Neural cell (in vitro differentiated cells): Measurements from ENCODE around the gene LYPLA2. TPM values are rescaled to one million over a fixed set of nuclear protein-coding genes. Genes with fewer than 3 reads are reported as not detected.

Experiments
- H2AFZ ChIP-seq: fragments of 200-600, 300-800 bp; sonication (generic), shearing (Covaris generic); 2 replicates; pipeline ENCODE4 v1.6.0; 2014; ENCODE audit warnings: low read depth, mild to moderate bottlenecking, antibody characterized with exemption, low read length, moderate library complexity
- H3F3A ChIP-seq: fragments of 200-600 bp; shearing (Covaris generic); 2 replicates; pipeline ENCODE4 v1.6.1; 2016; ENCODE audit warnings: mild to moderate bottlenecking, moderate library complexity, mixed read lengths, antibody characterized with exemption, low read length; ENCODE audit not compliant: insufficient read depth, poor library complexity, severe bottlenecking
- H3K27ac ChIP-seq: fragments of 200-600, 300-800 bp; sonication (generic), shearing (Covaris generic); 2 replicates; pipeline ENCODE4 v1.5.1; 2014; ENCODE audit warnings: mild to moderate bottlenecking, low read length, moderate library complexity
- H3K27me3 ChIP-seq: fragments of 300-800, 200-600 bp; sonication (generic), shearing (Covaris generic); 2 replicates; pipeline ENCODE4 v1.6.0; 2014; ENCODE audit warnings: mild to moderate bottlenecking, low read depth, low read length, moderate library complexity; ENCODE audit not compliant: insufficient read depth
- H3K36me3 ChIP-seq: fragments of 300-800, 200-600 bp; sonication (generic), shearing (Covaris generic); 2 replicates; pipeline ENCODE4 v1.5.1; 2014; ENCODE audit warnings: mild to moderate bottlenecking, antibody characterized with exemption, low read length, moderate library complexity; ENCODE audit not compliant: insufficient read depth
- H3K4me2 ChIP-seq: fragments of 300-800, 200-600 bp; sonication (generic), shearing (Covaris generic); 2 replicates; pipeline ENCODE4 v1.6.0; 2014; ENCODE audit warnings: mild to moderate bottlenecking, low read length
- H3K4me3 ChIP-seq: fragments of 300-800, 200-600 bp; sonication (generic), shearing (Covaris generic); 2 replicates; pipeline ENCODE4 v1.5.1; 2014; ENCODE audit warnings: mild to moderate bottlenecking, low read length, moderate library complexity
- H3K79me2 ChIP-seq: fragments of 200-600 bp; shearing (Covaris generic); replicated peaks from 2 replicates; pipeline ENCODE4 v1.6.0; 2014; ENCODE audit warnings: mild to moderate bottlenecking, low read length, moderate library complexity; ENCODE audit not compliant: insufficient read depth
- H3K9ac ChIP-seq: fragments of 300-800, 200-600 bp; sonication (generic), shearing (Covaris generic); 2 replicates; pipeline ENCODE4 v1.6.1; 2016; ENCODE audit warnings: mild to moderate bottlenecking, low read length, mixed read lengths
- H3K9me2 ChIP-seq: fragments of 200-600 bp; shearing (Covaris generic); 2 replicates; pipeline ENCODE4 v1.6.1; 2016; ENCODE audit warnings: mild to moderate bottlenecking, low read length, mixed read lengths; ENCODE audit not compliant: insufficient read depth
- H3K9me3 ChIP-seq: fragments of 200-600, 300-800 bp; sonication (generic), shearing (Covaris generic); 2 replicates; pipeline ENCODE4 v1.6.1; 2016; ENCODE audit warnings: mild to moderate bottlenecking, mixed run types, low read length, moderate library complexity, mixed read lengths
- H4K20me1 ChIP-seq: fragments of 200-600 bp; shearing (Covaris generic); 2 replicates; pipeline ENCODE4 v1.6.1; 2016; ENCODE audit warnings: mild to moderate bottlenecking, mixed run types; ENCODE audit not compliant: insufficient read depth
- EP300 ChIP-seq: fragments of 450-650 bp; conservative IDR thresholded peaks from 2 replicates; pipeline ENCODE4 v1.6.1; 2014; ENCODE audit warnings: antibody characterized with exemption, mild to moderate bottlenecking, moderate library complexity; ENCODE audit not compliant: poor library complexity, severe bottlenecking
- EZH2 ChIP-seq: fragments of 200-600, 300-800 bp; shearing (Covaris generic), sonication (generic); IDR thresholded peaks from 2 replicates; pipeline ENCODE4 v1.6.1; 2014; ENCODE audit warnings: antibody characterized with exemption, low read length, borderline replicate concordance, mild to moderate bottlenecking; ENCODE audit not compliant: insufficient read depth, poor library complexity, severe bottlenecking
- MXI1 ChIP-seq: fragments of 450-650 bp; conservative IDR thresholded peaks from 2 replicates; pipeline ENCODE4 v1.6.1; 2014; ENCODE audit warnings: antibody characterized with exemption, mild to moderate bottlenecking; ENCODE audit not compliant: poor library complexity, severe bottlenecking
- POLR2AphosphoS5 ChIP-seq: IDR thresholded peaks from 2 replicates; pipeline ENCODE4 v1.6.1; 2012
- RAD21 ChIP-seq: fragments of 450-650 bp; conservative IDR thresholded peaks from 2 replicates; pipeline ENCODE4 v1.6.1; 2014; ENCODE audit warnings: antibody characterized with exemption, mild to moderate bottlenecking, moderate library complexity
- SMC3 ChIP-seq: fragments of 450-650 bp; conservative IDR thresholded peaks from 2 replicates; pipeline ENCODE4 v1.6.1; 2014; ENCODE audit warnings: antibody characterized with exemption, mild to moderate bottlenecking, moderate library complexity; ENCODE audit not compliant: poor library complexity
- TAF1 ChIP-seq: IDR thresholded peaks from 2 replicates; pipeline ENCODE4 v1.6.1; 2012; ENCODE audit warnings: low read depth
- polyA minus RNA-seq: library from RNA; depleted of rRNA, polyadenylated mRNA; stranded (reverse); fragments of >200 nt; gene quantifications from 2 replicates; pipeline ENCODE4 v1.2.3, GENCODE V29; 2014
- polyA plus RNA-seq: library from polyadenylated mRNA; depleted of rRNA; stranded (reverse); fragments of >200 nt; gene quantifications from 2 replicates; pipeline ENCODE4 v1.2.3, GENCODE V29; 2014
- TF ChIP-seq, protein P1 (sequence below): fragments of 450-650 bp; IDR thresholded peaks from 2 replicates; pipeline ENCODE4 v1.5.1; 2014; ENCODE audit warnings: antibody characterized with exemption, mild to moderate bottlenecking, moderate library complexity; ENCODE audit not compliant: poor library complexity, severe bottlenecking
- TF ChIP-seq, protein P2 (sequence below): IDR thresholded peaks from 2 replicates; pipeline ENCODE4 v1.6.1; 2012; ENCODE audit warnings: borderline replicate concordance

Gene LYPLA2
- polyA plus RNA-seq (107 and 119 TPM in 2 replicates), polyA minus RNA-seq (51.4 and 71.1 TPM in 2 replicates)

DNA sequence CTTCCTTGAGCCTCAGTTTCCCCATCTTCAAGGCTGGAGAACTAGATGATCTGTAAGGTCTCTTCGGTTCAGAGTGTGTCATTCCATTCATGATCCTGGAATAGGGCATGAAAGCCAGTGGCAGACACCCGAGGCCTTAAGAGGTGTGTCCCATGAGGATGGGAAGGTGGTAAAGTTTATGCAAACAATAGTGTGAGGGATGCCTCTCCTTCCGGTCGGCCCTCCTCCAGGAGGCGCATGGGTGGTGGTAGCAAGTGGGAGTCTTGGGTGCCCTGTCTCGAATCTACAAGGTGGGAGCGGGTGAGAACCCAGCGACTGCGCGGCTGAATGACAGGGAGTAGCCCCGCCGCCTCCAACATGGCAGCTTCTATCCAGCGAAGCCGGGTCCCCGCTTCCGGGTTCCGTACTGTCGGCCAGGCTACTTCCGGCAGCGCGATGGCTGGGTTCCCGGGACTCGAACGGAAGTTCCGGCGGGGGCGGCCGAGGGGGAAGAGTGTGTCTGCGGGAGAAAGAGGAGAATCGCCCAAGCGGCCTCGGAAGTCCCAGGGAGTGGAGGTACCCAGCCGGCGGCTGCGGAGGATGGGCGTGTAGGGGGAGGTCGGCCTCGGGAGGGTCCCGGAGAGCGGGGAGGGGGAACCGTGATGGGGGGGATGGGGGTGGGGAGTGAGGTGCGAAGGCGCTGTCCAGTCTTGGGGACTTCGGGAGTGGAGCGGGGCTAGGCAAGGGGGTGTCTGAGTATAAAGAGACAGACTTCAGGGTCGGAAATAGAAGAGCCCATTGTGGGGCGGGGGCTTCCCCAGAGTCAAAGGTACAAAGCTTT is at the start of gene LYPLA2:
Gene LYPLA2 (plus strand): TSS at position 450 of the 820 bp plus-strand sequence. CDS start 1,538 bp downstream, outside the sequence.
- Histone ChIP-seq H3F3A (no peaks in the 10 kb centered on the region), H3K27me3 (no peaks in the 10 kb centered on the region), H3K4me3 (peak within 1 kb of the TSS; percentile 77), H3K4me2 (peak within 1 kb of the TSS; percentile 88), H3K9me2 (no peaks in the 10 kb centered on the region), H2AFZ (peak within 1 kb of the TSS; percentile 89), H3K36me3 (no peaks in the 10 kb centered on the region), H3K27ac (peak within 1 kb of the TSS; percentile 69), H3K79me2 (peaks cover 18% of the 10 kb centered on the region), H3K9me3 (no peaks in the 10 kb centered on the region), H4K20me1 (no peaks in the 10 kb centered on the region), H3K9ac (peak within 1 kb of the TSS; percentile 83)
- TF ChIP-seq, protein P1, sequence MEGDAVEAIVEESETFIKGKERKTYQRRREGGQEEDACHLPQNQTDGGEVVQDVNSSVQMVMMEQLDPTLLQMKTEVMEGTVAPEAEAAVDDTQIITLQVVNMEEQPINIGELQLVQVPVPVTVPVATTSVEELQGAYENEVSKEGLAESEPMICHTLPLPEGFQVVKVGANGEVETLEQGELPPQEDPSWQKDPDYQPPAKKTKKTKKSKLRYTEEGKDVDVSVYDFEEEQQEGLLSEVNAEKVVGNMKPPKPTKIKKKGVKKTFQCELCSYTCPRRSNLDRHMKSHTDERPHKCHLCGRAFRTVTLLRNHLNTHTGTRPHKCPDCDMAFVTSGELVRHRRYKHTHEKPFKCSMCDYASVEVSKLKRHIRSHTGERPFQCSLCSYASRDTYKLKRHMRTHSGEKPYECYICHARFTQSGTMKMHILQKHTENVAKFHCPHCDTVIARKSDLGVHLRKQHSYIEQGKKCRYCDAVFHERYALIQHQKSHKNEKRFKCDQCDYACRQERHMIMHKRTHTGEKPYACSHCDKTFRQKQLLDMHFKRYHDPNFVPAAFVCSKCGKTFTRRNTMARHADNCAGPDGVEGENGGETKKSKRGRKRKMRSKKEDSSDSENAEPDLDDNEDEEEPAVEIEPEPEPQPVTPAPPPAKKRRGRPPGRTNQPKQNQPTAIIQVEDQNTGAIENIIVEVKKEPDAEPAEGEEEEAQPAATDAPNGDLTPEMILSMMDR: peak; percentile 38
- TF ChIP-seq POLR2AphosphoS5 (no peak), EZH2 (no peak), EP300 (peak; percentile 35), SMC3 (peak; percentile 30), TAF1 (peak; percentile 46), MXI1 (peak; percentile 79), RAD21 (no peak)
- TF ChIP-seq, protein P2, sequence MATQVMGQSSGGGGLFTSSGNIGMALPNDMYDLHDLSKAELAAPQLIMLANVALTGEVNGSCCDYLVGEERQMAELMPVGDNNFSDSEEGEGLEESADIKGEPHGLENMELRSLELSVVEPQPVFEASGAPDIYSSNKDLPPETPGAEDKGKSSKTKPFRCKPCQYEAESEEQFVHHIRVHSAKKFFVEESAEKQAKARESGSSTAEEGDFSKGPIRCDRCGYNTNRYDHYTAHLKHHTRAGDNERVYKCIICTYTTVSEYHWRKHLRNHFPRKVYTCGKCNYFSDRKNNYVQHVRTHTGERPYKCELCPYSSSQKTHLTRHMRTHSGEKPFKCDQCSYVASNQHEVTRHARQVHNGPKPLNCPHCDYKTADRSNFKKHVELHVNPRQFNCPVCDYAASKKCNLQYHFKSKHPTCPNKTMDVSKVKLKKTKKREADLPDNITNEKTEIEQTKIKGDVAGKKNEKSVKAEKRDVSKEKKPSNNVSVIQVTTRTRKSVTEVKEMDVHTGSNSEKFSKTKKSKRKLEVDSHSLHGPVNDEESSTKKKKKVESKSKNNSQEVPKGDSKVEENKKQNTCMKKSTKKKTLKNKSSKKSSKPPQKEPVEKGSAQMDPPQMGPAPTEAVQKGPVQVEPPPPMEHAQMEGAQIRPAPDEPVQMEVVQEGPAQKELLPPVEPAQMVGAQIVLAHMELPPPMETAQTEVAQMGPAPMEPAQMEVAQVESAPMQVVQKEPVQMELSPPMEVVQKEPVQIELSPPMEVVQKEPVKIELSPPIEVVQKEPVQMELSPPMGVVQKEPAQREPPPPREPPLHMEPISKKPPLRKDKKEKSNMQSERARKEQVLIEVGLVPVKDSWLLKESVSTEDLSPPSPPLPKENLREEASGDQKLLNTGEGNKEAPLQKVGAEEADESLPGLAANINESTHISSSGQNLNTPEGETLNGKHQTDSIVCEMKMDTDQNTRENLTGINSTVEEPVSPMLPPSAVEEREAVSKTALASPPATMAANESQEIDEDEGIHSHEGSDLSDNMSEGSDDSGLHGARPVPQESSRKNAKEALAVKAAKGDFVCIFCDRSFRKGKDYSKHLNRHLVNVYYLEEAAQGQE: no peak

DNA sequence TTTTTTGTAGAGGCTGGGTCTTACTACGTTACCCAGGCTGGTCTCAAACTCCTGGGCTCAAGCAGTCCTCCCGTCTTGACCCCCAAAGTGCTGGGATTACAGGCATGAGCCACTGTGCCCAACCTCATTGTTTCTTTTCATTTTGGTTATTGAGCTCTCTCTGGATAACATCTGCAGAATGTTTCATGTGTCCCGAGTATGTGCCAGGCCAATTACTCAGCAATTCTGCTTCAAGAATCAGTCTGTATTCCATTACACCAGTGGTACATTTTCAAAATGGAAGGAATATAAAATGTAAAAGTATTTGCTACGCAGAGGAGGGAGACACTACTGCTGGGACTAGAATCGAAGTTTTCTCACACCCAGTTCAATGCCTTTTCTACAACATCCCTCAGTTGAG is 49.3 kb upstream of the LYPLA2 start:
- H3K79me2 ChIP-seq: peaks cover 21% of the 10 kb centered on the region
- H3K27ac ChIP-seq: no peak overlapping the region
- no peak overlapping the region for H3K4me2 ChIP-seq
- no peaks in the 10 kb centered on the region for H3F3A ChIP-seq
- no peak overlapping the region for H3K9ac ChIP-seq
- H2AFZ ChIP-seq: no peak overlapping the region
- H3K36me3 ChIP-seq: no peaks in the 10 kb centered on the region
- H4K20me1 ChIP-seq: no peaks in the 10 kb centered on the region
- H3K9me2 ChIP-seq: no peaks in the 10 kb centered on the region
- TF ChIP-seq, protein P1: no peak
- TF ChIP-seq EZH2 (no peak), TAF1 (no peak), EP300 (no peak), POLR2AphosphoS5 (no peak), SMC3 (no peak), MXI1 (no peak), RAD21 (no peak)
- TF ChIP-seq, protein P2: no peak
- H3K9me3 ChIP-seq: no peaks in the 10 kb centered on the region
- H3K4me3 ChIP-seq: no peak overlapping the region
- H3K27me3 ChIP-seq: no peaks in the 10 kb centered on the region
